Measurements from ENCODE around the gene ADD1. TPM values are rescaled to one million over a fixed set of nuclear protein-coding genes. Genes with fewer than 3 reads are reported as not detected.

The ADD1 gene
- total RNA-seq, 1 donor from 2014 or later: 131 TPM

- Histone ChIP-seq H3K36me3 (no peaks in the 10 kb centered on the region), H3K9me3 (ENCODE audit: low read depth) (no peaks in the 10 kb centered on the region), H4K20me1 (ENCODE audit: low read depth) (peaks cover 45% of the 10 kb centered on the region), H3K4me1 (peaks cover 15% of the 10 kb centered on the region), H3K9ac (no peak overlapping the region), H3K27ac (no peak overlapping the region), H3K4me2 (no peak overlapping the region), H3K4me3 (no peak overlapping the region), H3K79me2 (ENCODE audit: low read depth) (peaks cover 84% of the 10 kb centered on the region), H3K27me3 (no peaks in the 10 kb centered on the region), H3F3A (ENCODE audit: low read depth) (peaks cover 2% of the 10 kb centered on the region), H2AFZ (replicated peaks) (no peak overlapping the region)
- no peak for DNase-seq (ENCODE audit: low spot score)
- Mint-ChIP-seq H3K4me3 (no peak overlapping the region), H3K9me3 (no peaks in the 10 kb centered on the region), H3K4me1 (peaks cover 13% of the 10 kb centered on the region), H3K27me3 (ENCODE audit: insufficient read depth, low read depth) (peaks cover 2% of the 10 kb centered on the region), H3K27ac (no peak overlapping the region), H3K36me3 (peaks cover 24% of the 10 kb centered on the region)
- no peak for TF ChIP-seq EZH2phosphoT487 (IDR thresholded peaks at IDR 0.05)
- no peak for TF ChIP-seq CTCF (IDR thresholded peaks at IDR 0.05)
- TF ChIP-seq EZH2 (IDR thresholded peaks at IDR 0.05): no peak
Observed at GRCh38 chr4:2874861-2875260, 31.2 kb downstream of the ADD1 start.

- no peak overlapping the region for H3K9ac ChIP-seq
- H3K4me1 Mint-ChIP-seq: peaks cover 13% of the 10 kb centered on the region
- H3K27ac ChIP-seq: no peak overlapping the region
- H4K20me1 ChIP-seq (ENCODE audit: low read depth): peaks cover 38% of the 10 kb centered on the region
- H3K9me3 ChIP-seq (ENCODE audit: low read depth): no peaks in the 10 kb centered on the region
- no peak overlapping the region for H3K27ac Mint-ChIP-seq
- DNase-seq (ENCODE audit: low spot score): no peak
- no peaks in the 10 kb centered on the region for H3K9me3 Mint-ChIP-seq
- peak overlapping the region; percentile 2 for H3K4me2 ChIP-seq
- no peak overlapping the region for H3K4me3 ChIP-seq
- no peak for TF ChIP-seq EZH2phosphoT487 (IDR thresholded peaks at IDR 0.05)
- TF ChIP-seq CTCF (IDR thresholded peaks at IDR 0.05): no peak
- no peak for TF ChIP-seq EZH2 (IDR thresholded peaks at IDR 0.05)
- H3K27me3 Mint-ChIP-seq (ENCODE audit: insufficient read depth, low read depth): peaks cover 2% of the 10 kb centered on the region
- H3K79me2 ChIP-seq (ENCODE audit: low read depth): peaks cover 78% of the 10 kb centered on the region
- H3F3A ChIP-seq (ENCODE audit: low read depth): peaks cover 2% of the 10 kb centered on the region
- H2AFZ ChIP-seq (replicated peaks): no peak overlapping the region
- no peaks in the 10 kb centered on the region for H3K36me3 ChIP-seq
- H3K27me3 ChIP-seq: no peaks in the 10 kb centered on the region
- peaks cover 12% of the 10 kb centered on the region for H3K4me1 ChIP-seq
- no peak overlapping the region for H3K4me3 Mint-ChIP-seq
- H3K36me3 Mint-ChIP-seq: peaks cover 27% of the 10 kb centered on the region
Observed at GRCh38 chr4:2875556-2875955, 31.9 kb downstream of the ADD1 start.

- H3K79me2 ChIP-seq (ENCODE audit: low read depth): peaks cover 57% of the 10 kb centered on the region
- TF ChIP-seq CTCF (IDR thresholded peaks at IDR 0.05): no peak
- TF ChIP-seq EZH2 (IDR thresholded peaks at IDR 0.05): no peak
- TF ChIP-seq EZH2phosphoT487 (IDR thresholded peaks at IDR 0.05): no peak
- H3K4me3 ChIP-seq: no peak overlapping the region
- Mint-ChIP-seq H3K36me3 (peaks cover 27% of the 10 kb centered on the region), H3K27me3 (ENCODE audit: insufficient read depth, low read depth) (peaks cover 2% of the 10 kb centered on the region), H3K4me3 (no peak overlapping the region), H3K27ac (no peak overlapping the region), H3K9me3 (no peaks in the 10 kb centered on the region), H3K4me1 (peaks cover 9% of the 10 kb centered on the region)
- peaks cover 2% of the 10 kb centered on the region for H3F3A ChIP-seq (ENCODE audit: low read depth)
- H4K20me1 ChIP-seq (ENCODE audit: low read depth): peaks cover 38% of the 10 kb centered on the region
- no peak overlapping the region for H2AFZ ChIP-seq (replicated peaks)
- no peaks in the 10 kb centered on the region for H3K27me3 ChIP-seq
- H3K9me3 ChIP-seq (ENCODE audit: low read depth): no peaks in the 10 kb centered on the region
- no peak overlapping the region for H3K4me2 ChIP-seq
- no peak overlapping the region for H3K27ac ChIP-seq
- H3K36me3 ChIP-seq: peaks cover 12% of the 10 kb centered on the region
- DNase-seq (ENCODE audit: low spot score): no peak
- H3K9ac ChIP-seq: no peak overlapping the region
- peaks cover 12% of the 10 kb centered on the region for H3K4me1 ChIP-seq
Observed at GRCh38 chr4:2878346-2878745, 34.7 kb downstream of the ADD1 start.

Measured in neural progenitor cell (in vitro differentiated cells).